ENCODE data around the gene ZBTB43. TPM values are rescaled to one million over a fixed set of nuclear protein-coding genes. Genes with fewer than 3 reads are reported as not detected.

Gene ZBTB43
- total and polyA plus RNA-seq, 4 donors, result 2.6 to 7.1 (median 5.0) TPM

GRCh38 chr9:126799034-126799433, 5.8 kb upstream of the ZBTB43 start:
- H3K9ac ChIP-seq (ENCODE audit: low read depth in 1 of 2, low read length in 2 of 2), result no peak overlapping the region

GRCh38 chr9:126802318-126803059, 2.4 kb upstream of the ZBTB43 start:
- no peak for DNase-seq (ENCODE audit: low spot score)
- Histone ChIP-seq H3K4me3 (ENCODE audit: low read depth in 1 of 3, low read length in 3 of 3) (peak overlapping the region in 1 of 3 donors; percentile 19), H3K36me3 (ENCODE audit: control insufficient read depth in 4 of 4, insufficient read depth in 3 of 4, low read depth in 1 of 4, low read length in 3 of 4) (no peaks in the 10 kb centered on the region), H3K9me3 (ENCODE audit: control insufficient read depth in 4 of 4, low read length in 3 of 4) (no peaks in the 10 kb centered on the region), H3K27me3 (ENCODE audit: control insufficient read depth in 4 of 4, insufficient read depth in 4 of 4, low read length in 3 of 4) (no peaks in the 10 kb centered on the region), H3K27ac (ENCODE audit: low read depth in 1 of 2, low read length in 2 of 2) (peak overlapping the region; percentile 32 to 52), H3K4me1 (ENCODE audit: control insufficient read depth in 4 of 4, insufficient read depth in 4 of 4, low read length in 3 of 4) (peaks cover 1 to 37% (median 28%) of the 10 kb centered on the region in 4 donors), H3K9ac (ENCODE audit: low read depth in 1 of 2, low read length in 2 of 2) (no peak overlapping the region)
- 34% methylated on average over 8 of the region's 8 CpGs for WGBS
- TF ChIP-seq FOXA1 (IDR thresholded peaks at IDR 0.05), result no peak
- no peak for TF ChIP-seq HNF4G (IDR thresholded peaks at IDR 0.05)
- no peak for TF ChIP-seq GABPA (IDR thresholded peaks at IDR 0.05 in 1 of 2, conservative IDR thresholded peaks at IDR 0.05 in 1 of 2)
- TF ChIP-seq FOXA2 (IDR thresholded peaks at IDR 0.05), result peak; percentile 13
- no peak for TF ChIP-seq REST (IDR thresholded peaks at IDR 0.05)
- TF ChIP-seq JUND (IDR thresholded peaks at IDR 0.05), result peak in 1 of 2 donors; percentile 14
- TF ChIP-seq SP1 (IDR thresholded peaks at IDR 0.05), result peak; percentile 48
- no peak for TF ChIP-seq EGR1 (IDR thresholded peaks at IDR 0.05; ENCODE audit: low read depth in 2 of 2)
- no peak for TF ChIP-seq RAD21 (IDR thresholded peaks at IDR 0.05)
- no peak for TF ChIP-seq TAF1 (conservative IDR thresholded peaks at IDR 0.05)
- TF ChIP-seq MAX (IDR thresholded peaks at IDR 0.05), result no peak
- TF ChIP-seq NR2F2 (IDR thresholded peaks at IDR 0.05), result no peak
- peak; percentile 25 for TF ChIP-seq YY1 (IDR thresholded peaks at IDR 0.05)
- TF ChIP-seq ATF3 (IDR thresholded peaks at IDR 0.05), result no peak
- TF ChIP-seq CTCF (IDR thresholded peaks at IDR 0.05; ENCODE audit: low read depth, low read length, missing input control), result no peak
- no peak for TF ChIP-seq ZBTB33 (IDR thresholded peaks at IDR 0.05)
- TF ChIP-seq RXRA (IDR thresholded peaks at IDR 0.05), result peak in 1 of 2 donors; percentile 45
- TF ChIP-seq HNF4A (conservative IDR thresholded peaks at IDR 0.05), result peak; percentile 45 to 59

More at GRCh38 chr9:126799034-126799433, 5.8 kb upstream of the ZBTB43 start:
- TF ChIP-seq GABPA (IDR thresholded peaks at IDR 0.05 in 1 of 2, conservative IDR thresholded peaks at IDR 0.05 in 1 of 2), result no peak
- no peak for TF ChIP-seq FOXA1 (IDR thresholded peaks at IDR 0.05)
- no peak for TF ChIP-seq SP1 (IDR thresholded peaks at IDR 0.05)
- TF ChIP-seq JUND (IDR thresholded peaks at IDR 0.05), result no peak
- 40% methylated on average over 1 of the region's 1 CpG for WGBS
- Histone ChIP-seq H3K27me3 (ENCODE audit: control insufficient read depth in 4 of 4, insufficient read depth in 4 of 4, low read length in 3 of 4) (no peaks in the 10 kb centered on the region), H3K9me3 (ENCODE audit: control insufficient read depth in 4 of 4, low read length in 3 of 4) (no peaks in the 10 kb centered on the region), H3K4me1 (ENCODE audit: control insufficient read depth in 4 of 4, insufficient read depth in 4 of 4, low read length in 3 of 4) (peaks cover 1 to 17% (median 13%) of the 10 kb centered on the region in 4 donors), H3K27ac (ENCODE audit: low read depth in 1 of 2, low read length in 2 of 2) (no peak overlapping the region), H3K4me3 (ENCODE audit: low read depth in 1 of 3, low read length in 3 of 3) (no peak overlapping the region), H3K36me3 (ENCODE audit: control insufficient read depth in 4 of 4, insufficient read depth in 3 of 4, low read depth in 1 of 4, low read length in 3 of 4) (no peaks in the 10 kb centered on the region)
- DNase-seq (ENCODE audit: low spot score), result no peak
